SK-N-SH (cell line): ENCODE data around the gene SLC49A3. TPM values are rescaled to one million over a fixed set of nuclear protein-coding genes. Genes with fewer than 3 reads are reported as not detected.

Experiments used
- CTCF ChIA-PET: fragments of 300-600, 350-600 bp; formaldehyde crosslinking; extraction: SDS; loops from one replicate; lab custom pipeline; 2021; lab: Yijun Ruan, JAX
- POLR2A ChIA-PET: fragments of 350-600 bp; sonication (Branson Sonifier 250); formaldehyde crosslinking; extraction: SDS; loops from one replicate; lab custom pipeline; 2020; ENCODE audit warnings: antibody characterized with exemption, inconsistent platforms; lab: Yijun Ruan, JAX
- DNase-seq: peaks from one replicate; pipeline ENCODE4 v3.0.0; 2012
- H2AFZ ChIP-seq: fragments of 200-600 bp; sonication (generic); 2 replicates; pipeline ENCODE4 v1.8.1; 2016; ENCODE audit warnings: antibody characterized with exemption, mild to moderate bottlenecking, low read depth
- H3F3A ChIP-seq: fragments of 200-600 bp; sonication (generic); replicated peaks from 2 replicates; pipeline ENCODE3; 2016; ENCODE audit warnings: antibody characterized with exemption, mild to moderate bottlenecking; ENCODE audit not compliant: insufficient read depth
- H3K27ac ChIP-seq, 2 experiments: fragments of 200-500 bp in 1 of 2; fragments of 200-600 bp in 1 of 2; sonication (Bioruptor generic) in 1 of 2; sonication (generic), shearing (Covaris generic) in 1 of 2; 2 replicates each; pipeline versions ENCODE4 v1.5.1 to v1.6.1; 2014 to 2016; ENCODE audit warnings: low read depth in 2 of 2, inconsistent platforms in 1 of 2, low read length in 1 of 2, mild to moderate bottlenecking in 1 of 2, mixed read lengths in 1 of 2
- H3K27me3 ChIP-seq: fragments of 200-600 bp; sonication (generic), shearing (Covaris generic); 2 replicates; pipeline ENCODE4 v1.6.1; 2016; ENCODE audit warnings: mixed run types; ENCODE audit not compliant: insufficient read depth
- H3K36me3 ChIP-seq, 2 experiments: fragments of 200-500 bp in 1 of 2; fragments of 200-600 bp in 1 of 2; sonication (Bioruptor generic) in 1 of 2; sonication (generic) in 1 of 2; replicated peaks in 1 of 2; 2 replicates each; pipeline versions ENCODE3 to v1.5.1; 2014 to 2016; ENCODE audit warnings: low read length in 1 of 2, mild to moderate bottlenecking in 1 of 2; ENCODE audit not compliant: insufficient read depth in 2 of 2, control insufficient read depth in 1 of 2
- H3K4me1 ChIP-seq, 2 experiments: fragments of 200-500 bp in 1 of 2; fragments of 200-600 bp in 1 of 2; sonication (Bioruptor generic) in 1 of 2; sonication (generic), shearing (Covaris generic) in 1 of 2; 2 replicates each; pipeline versions ENCODE4 v1.5.1 to v1.6.1; 2014 to 2016; ENCODE audit warnings: low read depth in 1 of 2, low read length in 1 of 2, mixed run types in 1 of 2; ENCODE audit not compliant: insufficient read depth in 2 of 2, control insufficient read depth in 1 of 2
- H3K4me2 ChIP-seq: fragments of 200-600 bp; sonication (generic), shearing (Covaris generic); 2 replicates; pipeline ENCODE4 v1.6.1; 2017; ENCODE audit warnings: mixed run types
- H3K4me3 ChIP-seq, 2 experiments: fragments of 200-500 bp in 1 of 2; fragments of 200-600 bp in 1 of 2; sonication (Bioruptor generic) in 1 of 2; sonication (generic), shearing (Covaris generic) in 1 of 2; 2 replicates each; pipeline versions ENCODE4 v1.5.1 to v1.8.1; 2014 to 2016; ENCODE audit warnings: low read depth in 2 of 2, inconsistent platforms in 1 of 2, low read length in 1 of 2, mild to moderate bottlenecking in 1 of 2, mixed read lengths in 1 of 2, moderate library complexity in 1 of 2
- H3K79me2 ChIP-seq: fragments of 200-600 bp; sonication (generic); 2 replicates; pipeline ENCODE4 v1.8.1; 2017; ENCODE audit warnings: mild to moderate bottlenecking; ENCODE audit not compliant: insufficient read depth
- H3K9ac ChIP-seq: fragments of 200-600 bp; sonication (generic); 2 replicates; pipeline ENCODE4 v1.6.1; 2017; ENCODE audit warnings: mixed run types
- H3K9me2 ChIP-seq: fragments of 200-600 bp; sonication (generic); 2 replicates; pipeline ENCODE4 v1.6.1; 2017; ENCODE audit warnings: mixed run types
- H3K9me3 ChIP-seq: fragments of 200-600 bp; sonication (generic); 2 replicates; pipeline ENCODE4 v1.6.1; 2017; ENCODE audit warnings: mixed run types, mild to moderate bottlenecking, moderate library complexity
- H4K20me1 ChIP-seq: fragments of 200-600 bp; sonication (generic); 2 replicates; pipeline ENCODE4 v1.6.1; 2017; ENCODE audit warnings: mild to moderate bottlenecking, mixed run types; ENCODE audit not compliant: insufficient read depth
- CTCF ChIP-seq: fragments of 200-600 bp; sonication (generic); IDR thresholded peaks from 2 replicates; pipeline ENCODE4 v1.6.1; 2017; ENCODE audit warnings: antibody characterized with exemption, mild to moderate bottlenecking, moderate library complexity
- FOSL2 ChIP-seq: IDR thresholded peaks from 2 replicates; pipeline ENCODE4 v1.4.0; 2012; ENCODE audit warnings: low read depth, mild to moderate bottlenecking, moderate library complexity, borderline replicate concordance
- IRF3 ChIP-seq: fragments of 150-350 bp; IDR thresholded peaks from 2 replicates; pipeline ENCODE4 v1.6.1; 2016; ENCODE audit warnings: mild to moderate bottlenecking, low read depth, low read length
- MXI1 ChIP-seq: IDR thresholded peaks from 2 replicates; pipeline ENCODE4 v1.6.1; 2012; ENCODE audit warnings: mild to moderate bottlenecking, low read depth, low read length, improper control_type of control experiment
- PBX3 ChIP-seq: IDR thresholded peaks from 2 replicates; pipeline ENCODE4; 2012
- RAD21 ChIP-seq: IDR thresholded peaks from 2 replicates; pipeline ENCODE4 v1.6.1; 2012; ENCODE audit warnings: mild to moderate bottlenecking, low read length
- SMC3 ChIP-seq: IDR thresholded peaks from 2 replicates; pipeline ENCODE4 v1.6.1; 2012; ENCODE audit warnings: low read depth, low read length, improper control_type of control experiment
- TAF1 ChIP-seq: IDR thresholded peaks from 2 replicates; pipeline ENCODE4 v1.6.1; 2012; ENCODE audit warnings: low read depth, mild to moderate bottlenecking, low read length, moderate library complexity, borderline replicate concordance
- TCF12 ChIP-seq: IDR thresholded peaks from 2 replicates; pipeline ENCODE4 v1.4.0; 2012
- USF2 ChIP-seq: fragments of 150-350 bp; IDR thresholded peaks from 2 replicates; pipeline ENCODE4 v1.6.1; 2017; ENCODE audit warnings: antibody characterized with exemption, low read length, low read depth, borderline replicate concordance
- WGBS: methylation state at CpG from one replicate; pipeline ENCODE4 v1.1.6; 2017; ENCODE audit warnings: low lambda C conversion rate; 5-methylcytosine and 5-hydroxymethylcytosine counted together
- polyA plus RNA-seq, 3 experiments: library from polyadenylated mRNA; depleted of rRNA; stranded (reverse); fragments of >200 nt; gene quantifications; 2 replicates each; pipeline ENCODE4 v1.2.3, GENCODE V29; 2012

Gene SLC49A3
- polyA plus RNA-seq, 1 of the 3 experiments (the other 2 are of a cell fraction): 0.05 TPM

GRCh38 chr4:683982-684622, 4.8 kb downstream of the SLC49A3 start:
- Histone ChIP-seq H3K9me3 (no peaks in the 10 kb centered on the region), H3K4me2 (no peak overlapping the region; the same call in 1 of the 2 replicates), H3K4me1 (peaks cover 13 to 38% of the 10 kb centered on the region in 2 experiments; a peak in 3 of 4 replicates), H3K27ac (peak overlapping the region in 1 of 2 experiments; percentile 62; a peak in 2 of 4 replicates), H3K27me3 (no peaks in the 10 kb centered on the region), H3K4me3 (peak overlapping the region in 1 of 2 experiments; percentile 36; a peak in 1 of 4 replicates), H3K9ac (no peak overlapping the region), H3K36me3 (no peaks in the 10 kb centered on the region), H3K9me2 (no peaks in the 10 kb centered on the region), H2AFZ (no peak overlapping the region), H4K20me1 (no peaks in the 10 kb centered on the region), H3F3A (peaks cover 11% of the 10 kb centered on the region), H3K79me2 (no peaks in the 10 kb centered on the region)
- ChIA-PET POLR2A (interaction anchor here (0.5 to 1.6 kb wide), 4 partner anchors 9 to 369 kb away, joined by 3 to 8 read pairs (median 4); partner anchors contain the start of genes ATP5ME and MYL5), CTCF (interaction anchor here (0.5 to 2.3 kb wide), 29 partner anchors 8 to 303 kb away, joined by 3 to 22 read pairs (median 4); partner anchors contain the start of genes ATP5ME, IDUA and MYL5)
- DNase-seq: peak; percentile 90
- WGBS: 6% methylated on average over 7 of the region's 19 CpGs
- TF ChIP-seq TCF12 (no peak), CTCF (peak; percentile 80), USF2 (no peak), FOSL2 (no peak), SMC3 (peak; percentile 36), PBX3 (peak; percentile 6; the same call in 1 of the 2 replicates), RAD21 (peak; percentile 49)
- TF ChIP-seq, all 33 proteins: peak for 4

- no peak overlapping the region for H3K9ac ChIP-seq
- H3K9me2 ChIP-seq: no peaks in the 10 kb centered on the region
- DNase-seq: no peak
- H3K4me1 ChIP-seq: peaks cover 13 to 38% of the 10 kb centered on the region in 2 experiments; a peak in 3 of 4 replicates
- no peaks in the 10 kb centered on the region for H3K79me2 ChIP-seq
- no peaks in the 10 kb centered on the region for H3K27me3 ChIP-seq
- H4K20me1 ChIP-seq: no peaks in the 10 kb centered on the region
- H3K4me2 ChIP-seq: no peak overlapping the region
- H3K36me3 ChIP-seq: no peaks in the 10 kb centered on the region
- POLR2A ChIA-PET: interaction anchor here (1.6 kb wide), 1 partner anchor 8 kb away, joined by 8 read pairs; the partner anchor contains the start of genes ATP5ME and MYL5
- no peak overlapping the region for H2AFZ ChIP-seq
- H3K4me3 ChIP-seq: no peak overlapping the region
- no peaks in the 10 kb centered on the region for H3K9me3 ChIP-seq
- TF ChIP-seq MXI1: no peak
- no peak; the same call in 1 of the 2 replicates for TF ChIP-seq PBX3
- TF ChIP-seq IRF3: no peak
- TF ChIP-seq TAF1: no peak
- TF ChIP-seq FOSL2: no peak
- TF ChIP-seq CTCF: no peak
- CTCF ChIA-PET: interaction anchor here (0.5 to 2.3 kb wide), 22 partner anchors 9 to 304 kb away, joined by 3 to 22 read pairs (median 4); partner anchors contain the start of genes ATP5ME, IDUA and MYL5
- peaks cover 11% of the 10 kb centered on the region for H3F3A ChIP-seq
- peak overlapping the region in 1 of 2 experiments; percentile 62; a peak in 2 of 4 replicates for H3K27ac ChIP-seq
- WGBS: 92% methylated on average over 14 of the region's 25 CpGs
Observed at GRCh38 chr4:683247-683897, 5.6 kb downstream of the SLC49A3 start.
